Measurements from ENCODE around the gene GALNT2.

DNA sequence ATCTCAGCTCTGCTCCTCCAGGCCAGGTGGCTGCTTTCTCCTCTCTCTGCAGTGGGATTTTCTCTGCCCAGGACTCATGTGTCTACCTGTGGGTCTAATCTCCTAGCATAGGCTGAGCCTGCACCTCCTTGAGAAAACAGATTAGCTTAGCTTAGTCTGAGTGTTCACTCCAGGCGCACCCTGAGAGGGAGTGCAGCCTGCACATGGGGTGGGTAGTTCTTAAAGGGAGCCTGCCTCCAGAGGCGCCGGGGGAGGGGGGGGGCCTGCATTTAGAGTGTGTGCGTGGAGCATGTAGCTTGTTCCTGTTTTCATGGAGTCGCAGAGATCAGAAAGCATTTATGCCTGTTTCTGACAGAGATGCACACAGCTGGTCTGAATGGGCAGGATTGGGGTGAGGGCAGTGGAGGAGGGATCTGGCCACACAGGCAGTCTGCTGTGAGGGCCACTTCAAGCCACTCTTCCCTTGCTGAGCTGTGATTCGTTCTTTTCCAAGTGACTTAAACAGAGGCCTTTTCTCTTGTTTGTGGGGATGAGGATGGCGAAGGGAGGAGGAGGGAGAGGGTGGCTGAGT lies 45.2 kb downstream of the GALNT2 start:
- TF ChIP-seq POLR2AphosphoS2 (conservative IDR thresholded peaks at IDR 0.05; ENCODE audit: low read length) (no peak), CTCF (IDR thresholded peaks at IDR 0.05) (no peak), KDM1A (IDR thresholded peaks at IDR 0.05; ENCODE audit: low read depth) (no peak), POLR2A (IDR thresholded peaks at IDR 0.05; ENCODE audit: low read length) (no peak), CEBPB (IDR thresholded peaks at IDR 0.05) (no peak), ELK1 (IDR thresholded peaks at IDR 0.05; ENCODE audit: low read depth, low read length) (no peak), EP300 (IDR thresholded peaks at IDR 0.05) (no peak), ZC3H11A (IDR thresholded peaks at IDR 0.05) (no peak), HOXB5 (CRISPR knock-in tag; IDR thresholded peaks at IDR 0.05) (no peak)
- TF ChIP-seq, protein P1, sequence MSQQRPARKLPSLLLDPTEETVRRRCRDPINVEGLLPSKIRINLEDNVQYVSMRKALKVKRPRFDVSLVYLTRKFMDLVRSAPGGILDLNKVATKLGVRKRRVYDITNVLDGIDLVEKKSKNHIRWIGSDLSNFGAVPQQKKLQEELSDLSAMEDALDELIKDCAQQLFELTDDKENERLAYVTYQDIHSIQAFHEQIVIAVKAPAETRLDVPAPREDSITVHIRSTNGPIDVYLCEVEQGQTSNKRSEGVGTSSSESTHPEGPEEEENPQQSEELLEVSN (IDR thresholded peaks at IDR 0.05; ENCODE audit: borderline replicate concordance, low read depth), result no peak
- TF ChIP-seq, protein P2, sequence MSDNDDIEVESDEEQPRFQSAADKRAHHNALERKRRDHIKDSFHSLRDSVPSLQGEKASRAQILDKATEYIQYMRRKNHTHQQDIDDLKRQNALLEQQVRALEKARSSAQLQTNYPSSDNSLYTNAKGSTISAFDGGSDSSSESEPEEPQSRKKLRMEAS (IDR thresholded peaks at IDR 0.05), result no peak

Data from A549 (cell line).